ENCODE results near the gene MAML2. TPM values are rescaled to one million over a fixed set of nuclear protein-coding genes. Genes with fewer than 3 reads are reported as not detected.
A peak's percentile ranks its signal among the peaks of the same experiment; 100 is the strongest.

Gene MAML2
- total and polyA plus RNA-seq, 7 donors = 2.8 to 20.7 (median 11.8) TPM

DNA sequence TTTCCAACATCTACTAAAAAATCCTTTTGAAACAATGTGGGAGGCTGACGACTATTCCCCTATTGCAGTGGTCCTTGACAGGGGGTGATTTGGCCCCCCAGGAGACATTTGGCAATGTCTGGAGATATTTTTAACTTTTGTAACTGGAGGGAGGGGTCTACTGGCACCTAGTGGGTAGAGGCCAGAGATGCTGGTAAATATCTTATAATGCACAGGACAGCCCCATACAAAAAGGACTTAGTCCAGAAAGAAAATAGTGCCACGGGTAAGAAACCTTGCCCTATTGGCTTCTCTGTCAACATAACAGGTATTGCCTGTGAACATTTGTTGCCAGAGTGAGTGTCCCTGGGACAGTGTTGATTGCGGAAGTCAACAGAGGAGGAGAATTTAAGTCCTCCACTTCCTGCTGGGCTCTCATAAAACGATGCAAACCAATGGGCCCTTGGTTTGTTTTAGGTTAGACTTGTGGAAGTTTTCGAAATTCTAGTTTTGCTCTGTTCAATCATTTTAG, 101.6 kb downstream of the MAML2 start:
- no peaks in the 10 kb centered on the region for H3K36me3 ChIP-seq
- TF ChIP-seq, protein P1, sequence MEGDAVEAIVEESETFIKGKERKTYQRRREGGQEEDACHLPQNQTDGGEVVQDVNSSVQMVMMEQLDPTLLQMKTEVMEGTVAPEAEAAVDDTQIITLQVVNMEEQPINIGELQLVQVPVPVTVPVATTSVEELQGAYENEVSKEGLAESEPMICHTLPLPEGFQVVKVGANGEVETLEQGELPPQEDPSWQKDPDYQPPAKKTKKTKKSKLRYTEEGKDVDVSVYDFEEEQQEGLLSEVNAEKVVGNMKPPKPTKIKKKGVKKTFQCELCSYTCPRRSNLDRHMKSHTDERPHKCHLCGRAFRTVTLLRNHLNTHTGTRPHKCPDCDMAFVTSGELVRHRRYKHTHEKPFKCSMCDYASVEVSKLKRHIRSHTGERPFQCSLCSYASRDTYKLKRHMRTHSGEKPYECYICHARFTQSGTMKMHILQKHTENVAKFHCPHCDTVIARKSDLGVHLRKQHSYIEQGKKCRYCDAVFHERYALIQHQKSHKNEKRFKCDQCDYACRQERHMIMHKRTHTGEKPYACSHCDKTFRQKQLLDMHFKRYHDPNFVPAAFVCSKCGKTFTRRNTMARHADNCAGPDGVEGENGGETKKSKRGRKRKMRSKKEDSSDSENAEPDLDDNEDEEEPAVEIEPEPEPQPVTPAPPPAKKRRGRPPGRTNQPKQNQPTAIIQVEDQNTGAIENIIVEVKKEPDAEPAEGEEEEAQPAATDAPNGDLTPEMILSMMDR (IDR thresholded peaks at IDR 0.05) = no peak
- TF ChIP-seq POLR2AphosphoS5 (IDR thresholded peaks at IDR 0.05) = no peak
- TF ChIP-seq POLR2A (IDR thresholded peaks at IDR 0.05) = no peak
- TF ChIP-seq EP300 (IDR thresholded peaks at IDR 0.05) = no peak
- H3K4me1 ChIP-seq = peaks cover 0 to 49% (median 43%) of the 10 kb centered on the region in 4 donors
- H3K9me3 ChIP-seq = no peaks in the 10 kb centered on the region
- WGBS, 2 donors = 19 to 60% methylated on average over 5 of the region's 5 CpGs
- intact Hi-C loops (cut with DNase I) = loop anchor here (5.0 to 10.0 kb wide), 2 partner anchors 66 to 317 kb away; partner anchors contain the start of gene MTMR2
- peak overlapping the region in 3 of 4 donors; percentile 85 to 87 (median 86) for H3K27ac ChIP-seq
- no peak overlapping the region for H3K4me3 ChIP-seq
- H3K27me3 ChIP-seq = no peaks in the 10 kb centered on the region
- DNase-seq = no peak

DNA sequence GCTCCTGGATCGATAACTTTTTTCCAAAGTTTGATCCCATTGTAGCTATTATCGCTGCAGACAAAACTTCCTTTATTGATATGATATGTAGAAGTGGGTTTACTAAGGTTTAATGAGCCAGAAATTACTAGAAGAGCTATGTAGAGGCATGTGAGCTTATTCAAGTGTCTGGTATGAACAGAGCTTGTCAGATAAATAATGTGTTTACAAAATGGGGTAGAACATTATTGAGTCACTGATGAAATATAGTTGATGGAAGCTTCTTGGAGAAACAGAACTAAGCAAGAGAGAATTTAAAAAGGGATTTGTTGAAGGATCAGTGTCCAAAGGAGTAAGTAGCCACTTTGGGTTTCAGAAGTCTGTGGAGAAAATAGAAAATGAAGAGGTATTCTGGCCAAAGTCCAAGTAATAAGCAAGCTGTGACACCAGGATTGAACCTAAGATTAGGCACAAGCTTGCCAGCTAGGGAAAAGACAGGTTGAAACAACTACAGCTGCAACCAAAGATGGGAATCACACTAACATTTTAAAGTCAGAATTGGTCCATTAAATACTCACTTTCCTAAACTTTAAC, 104.3 kb downstream of the MAML2 start:
- Histone ChIP-seq H3K36me3 (no peaks in the 10 kb centered on the region), H3K4me1 (peaks cover 0 to 70% (median 56%) of the 10 kb centered on the region in 4 donors), H3K4me3 (no peak overlapping the region), H3K9me3 (no peaks in the 10 kb centered on the region), H3K27me3 (no peaks in the 10 kb centered on the region), H3K27ac (peak overlapping the region; percentile 29 to 70 (median 62))
- intact Hi-C loops (cut with DNase I) = loop anchor here (5.0 kb wide), 1 partner anchor 181 kb away; no protein-coding TSS in a partner anchor
- TF ChIP-seq POLR2A (IDR thresholded peaks at IDR 0.05) (no peak), POLR2AphosphoS5 (IDR thresholded peaks at IDR 0.05) (peak in 1 of 4 donors; percentile 18), EP300 (IDR thresholded peaks at IDR 0.05) (no peak)
- TF ChIP-seq, protein P1 (IDR thresholded peaks at IDR 0.05) = no peak
- no peak for DNase-seq
- 85 to 87% methylated on average over 2 of the region's 2 CpGs for WGBS, 2 donors

DNA sequence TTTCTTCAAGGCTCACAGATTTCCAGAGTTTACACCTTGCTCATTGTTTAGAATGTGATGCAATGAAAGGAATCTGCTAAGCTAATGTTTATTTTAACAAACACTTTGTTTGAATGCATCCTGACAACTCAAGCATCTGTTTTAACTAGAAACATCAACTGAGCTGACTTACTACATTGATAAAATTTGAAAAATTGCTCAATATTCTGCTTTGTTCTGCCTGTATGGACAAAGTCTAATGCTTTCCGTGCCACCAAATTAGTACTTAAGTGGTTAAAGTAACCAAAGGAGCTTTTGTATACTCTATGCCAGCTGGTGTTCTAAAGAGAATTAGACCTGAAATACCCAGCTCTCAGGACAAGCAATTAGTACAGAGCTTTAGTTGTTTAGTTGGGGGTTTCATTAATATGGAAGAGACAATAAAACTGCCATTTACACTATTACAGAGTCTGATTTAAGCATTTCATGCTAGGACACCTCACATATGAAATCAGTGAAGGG, 105.2 kb downstream of the MAML2 start:
- TF ChIP-seq POLR2AphosphoS5 (IDR thresholded peaks at IDR 0.05) = no peak
- TF ChIP-seq, protein P1 (IDR thresholded peaks at IDR 0.05) = no peak
- no peak for TF ChIP-seq POLR2A (IDR thresholded peaks at IDR 0.05)
- TF ChIP-seq EP300 (IDR thresholded peaks at IDR 0.05) = no peak
- Histone ChIP-seq H3K4me3 (no peak overlapping the region), H3K27ac (peak overlapping the region in 3 of 4 donors; percentile 55 to 70 (median 68)), H3K9me3 (no peaks in the 10 kb centered on the region), H3K4me1 (peaks cover 0 to 68% (median 54%) of the 10 kb centered on the region in 4 donors), H3K27me3 (no peaks in the 10 kb centered on the region), H3K36me3 (no peaks in the 10 kb centered on the region)
- WGBS, 2 donors = 59 to 67% methylated on average over 1 of the region's 1 CpG
- no peak for DNase-seq
- intact Hi-C loops (cut with DNase I) = loop anchor here (5.0 kb wide), 1 partner anchor 181 kb away; no protein-coding TSS in a partner anchor

DNA sequence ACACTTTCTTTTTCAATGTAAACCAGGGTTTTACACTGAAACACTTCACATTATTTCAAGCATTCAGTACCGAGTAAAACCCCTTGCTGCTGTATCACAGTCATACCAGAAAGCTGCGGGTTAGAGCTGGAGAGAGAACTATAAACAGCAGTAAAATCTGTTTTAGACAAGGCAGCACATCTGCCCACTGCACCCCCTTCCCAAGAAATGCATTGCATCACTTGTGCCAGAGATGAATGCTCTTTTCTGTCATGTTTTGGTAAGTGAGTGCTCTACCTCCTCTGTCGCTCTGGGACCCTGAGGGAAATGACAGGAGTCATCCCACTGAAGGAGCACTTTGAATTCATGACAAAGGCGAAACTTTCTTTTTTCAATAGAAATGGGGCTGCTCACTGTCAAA, 107.2 kb downstream of the MAML2 start:
- H3K27ac ChIP-seq = peak overlapping the region in 3 of 4 donors; percentile 24 to 70 (median 41)
- intact Hi-C loops (cut with DNase I) = loop anchor here (5.0 kb wide), 1 partner anchor 178 kb away; no protein-coding TSS in a partner anchor
- TF ChIP-seq, protein P1 (IDR thresholded peaks at IDR 0.05) = no peak
- TF ChIP-seq POLR2AphosphoS5 (IDR thresholded peaks at IDR 0.05) = peak in 1 of 4 donors; percentile 37

More for the DNA sequence above, 107.2 kb downstream of the MAML2 start:
- Histone ChIP-seq H3K4me3 (no peak overlapping the region), H3K27me3 (no peaks in the 10 kb centered on the region), H3K9me3 (no peaks in the 10 kb centered on the region), H3K4me1 (peaks cover 0 to 51% (median 43%) of the 10 kb centered on the region in 4 donors), H3K36me3 (no peaks in the 10 kb centered on the region)
- DNase-seq = no peak
- WGBS, 2 donors = 67 to 83% methylated on average over 4 of the region's 4 CpGs
